ENCODE data around the gene PTPA. TPM values are rescaled to one million over a fixed set of nuclear protein-coding genes. Genes with fewer than 3 reads are reported as not detected.
A peak's percentile ranks its signal among the peaks of the same experiment; 100 is the strongest.

Gene PTPA
- total RNA-seq, 3 donors from 2014 or later (not counting 1 experiment from before 2014, with no cell fraction given), result 63.2 to 69.4 (median 64.9) TPM

- H3K27me3 Mint-ChIP-seq (ENCODE audit: low read depth in 2 of 2), result no peaks in the 10 kb centered on the region
- H3K9me3 Mint-ChIP-seq, result no peaks in the 10 kb centered on the region
- no peaks in the 10 kb centered on the region for H3K27me3 ChIP-seq (ENCODE audit: control insufficient read depth, insufficient read depth, low read length)
- peak overlapping the region; percentile 92 for H3K4me3 Mint-ChIP-seq
- 19% methylated on average over 13 of the region's 13 CpGs for WGBS (ENCODE audit: insufficient coverage)
- intact Hi-C loops (cut with micrococcal nuclease), result loop anchor here (1.0 kb wide), 1 partner anchor 487 kb away; the partner anchor contains the start of gene NTMT1
- ATAC-seq (peak; percentile 63 to 82 (median 71)), DNase-seq (peak; percentile 60 to 91)
- H3K9me3 ChIP-seq (ENCODE audit: control insufficient read depth, insufficient read depth, low read length), result no peaks in the 10 kb centered on the region
- peak overlapping the region; percentile 34 for H3K4me3 ChIP-seq (ENCODE audit: low read length)
- peak overlapping the region; percentile 91 to 93 for H3K27ac Mint-ChIP-seq
- H3K36me3 ChIP-seq (ENCODE audit: control insufficient read depth, insufficient read depth, low read length), result peaks cover 30% of the 10 kb centered on the region
- peaks cover 35% of the 10 kb centered on the region for H3K4me1 ChIP-seq (ENCODE audit: control insufficient read depth, insufficient read depth, low read length)
- peak; percentile 85 for TF ChIP-seq CTCF (IDR thresholded peaks at IDR 0.05)
- H3K4me1 Mint-ChIP-seq, result peaks cover 14 to 39% of the 10 kb centered on the region in 2 donors
- H3K36me3 Mint-ChIP-seq, result no peaks in the 10 kb centered on the region
- peak overlapping the region; percentile 100 for H3K27ac ChIP-seq (ENCODE audit: low read length)
These were observed 28.2 kb downstream of the PTPA start for GRCh38 chr9:129139233-129139992.

- H3K27me3 Mint-ChIP-seq (ENCODE audit: low read depth in 2 of 2), result no peaks in the 10 kb centered on the region
- peaks cover 14 to 39% of the 10 kb centered on the region in 2 donors for H3K4me1 Mint-ChIP-seq
- H3K4me3 Mint-ChIP-seq, result peak overlapping the region; percentile 92
- Histone ChIP-seq H3K9me3 (ENCODE audit: control insufficient read depth, insufficient read depth, low read length) (no peaks in the 10 kb centered on the region), H3K36me3 (ENCODE audit: control insufficient read depth, insufficient read depth, low read length) (peaks cover 27% of the 10 kb centered on the region), H3K27ac (ENCODE audit: low read length) (peak overlapping the region; percentile 100), H3K4me1 (ENCODE audit: control insufficient read depth, insufficient read depth, low read length) (peaks cover 35% of the 10 kb centered on the region), H3K4me3 (ENCODE audit: low read length) (peak overlapping the region; percentile 34), H3K27me3 (ENCODE audit: control insufficient read depth, insufficient read depth, low read length) (no peaks in the 10 kb centered on the region)
- ATAC-seq (peak; percentile 84 to 86 (median 84)), DNase-seq (peak; percentile 67 to 90)
- no peaks in the 10 kb centered on the region for H3K9me3 Mint-ChIP-seq
- H3K36me3 Mint-ChIP-seq, result no peaks in the 10 kb centered on the region
- intact Hi-C loops (cut with micrococcal nuclease), result loop anchor here (1.0 to 5.0 kb wide), 3 partner anchors 37 to 486 kb away; partner anchors contain the start of genes IER5L and NTMT1
- H3K27ac Mint-ChIP-seq, result peak overlapping the region; percentile 91 to 93
- TF ChIP-seq CTCF (IDR thresholded peaks at IDR 0.05), result no peak
- WGBS (ENCODE audit: insufficient coverage), result 8% methylated on average over 11 of the region's 11 CpGs
These were observed 28.8 kb downstream of the PTPA start for GRCh38 chr9:129139993-129140396.

- Mint-ChIP-seq H3K4me1 (peaks cover 14 to 39% of the 10 kb centered on the region in 2 donors), H3K36me3 (no peaks in the 10 kb centered on the region), H3K27ac (peak overlapping the region; percentile 91 to 93), H3K4me3 (peak overlapping the region; percentile 92), H3K27me3 (ENCODE audit: low read depth in 2 of 2) (no peaks in the 10 kb centered on the region), H3K9me3 (no peaks in the 10 kb centered on the region)
- Histone ChIP-seq H3K4me1 (ENCODE audit: control insufficient read depth, insufficient read depth, low read length) (peaks cover 35% of the 10 kb centered on the region), H3K27ac (ENCODE audit: low read length) (peak overlapping the region; percentile 100), H3K27me3 (ENCODE audit: control insufficient read depth, insufficient read depth, low read length) (no peaks in the 10 kb centered on the region), H3K9me3 (ENCODE audit: control insufficient read depth, insufficient read depth, low read length) (no peaks in the 10 kb centered on the region), H3K4me3 (ENCODE audit: low read length) (peak overlapping the region; percentile 34), H3K36me3 (ENCODE audit: control insufficient read depth, insufficient read depth, low read length) (peaks cover 24% of the 10 kb centered on the region)
- ATAC-seq, result peak in 2 of 3 donors; percentile 12 to 17
- DNase-seq, result peak; percentile 35 to 41
- intact Hi-C loops (cut with micrococcal nuclease), result loop anchor here (1.0 to 5.0 kb wide), 2 partner anchors 37 to 470 kb away; partner anchors contain the start of gene IER5L
- WGBS (ENCODE audit: insufficient coverage), result 37% methylated on average over 8 of the region's 8 CpGs
- no peak for TF ChIP-seq CTCF (IDR thresholded peaks at IDR 0.05)
These were observed 29.3 kb downstream of the PTPA start for GRCh38 chr9:129140397-129141065.

Data from natural killer cell (primary cell).